Measurements from ENCODE around the gene ALOX15B. TPM values are rescaled to one million over a fixed set of nuclear protein-coding genes. Genes with fewer than 3 reads are reported as not detected.

ALOX15B gene
- 0.07 and 1.2 TPM in 2 replicates for total RNA-seq

GRCh38 chr17:8038954-8039610, at the start of gene ALOX15B:
TSS of gene ALOX15B (plus strand) at chr17:8039059. CDS start at chr17:8039156, 97 bp downstream.

GRCh38 chr17:8001976-8002720, 36.7 kb upstream of the ALOX15B start, which contains the start of gene GUCY2D:
TSS of gene GUCY2D (plus strand) at chr17:8002615. CDS start at chr17:8003048, 433 bp downstream.

GRCh38 chr17:8087075-8087951, 48.5 kb downstream of the ALOX15B start, which contains the start of gene ALOX12B:
TSS of gene ALOX12B (minus strand) at chr17:8087716. CDS start at chr17:8087442, 274 bp downstream.

Other genes with a start within 250 kb of the ALOX15B start
- 9.3 and 19.7 TPM in 2 replicates for gene KDM6B, start 204.8 kb upstream of the ALOX15B start, total RNA-seq
- gene TMEM88, start 184.0 kb upstream of the ALOX15B start, total RNA-seq: 0.13 and 0.20 TPM in 2 replicates
- gene NAA38, start 181.5 kb upstream of the ALOX15B start, total RNA-seq: 28.9 and 30.6 TPM in 2 replicates
- gene CYB5D1, start 181.1 kb upstream of the ALOX15B start, total RNA-seq: 11.5 and 14.7 TPM in 2 replicates
- gene CHD3, start 150.3 kb upstream of the ALOX15B start, total RNA-seq: 152 and 164 TPM in 2 replicates
- gene RNF227, start 122.8 kb upstream of the ALOX15B start, total RNA-seq: 4.0 and 6.9 TPM in 2 replicates
- gene KCNAB3, start 109.2 kb upstream of the ALOX15B start, total RNA-seq: 0.23 and 0.33 TPM in 2 replicates
- 79.2 and 80.7 TPM in 2 replicates for gene TRAPPC1, start 107.1 kb upstream of the ALOX15B start, total RNA-seq
- gene CNTROB, start 106.9 kb upstream of the ALOX15B start, total RNA-seq: 16.8 and 18.3 TPM in 2 replicates
- gene GUCY2D, start 36.4 kb upstream of the ALOX15B start, total RNA-seq: not detected in 2 replicates
- gene ALOX12B, start 48.7 kb downstream of the ALOX15B start, total RNA-seq: not detected in 2 replicates
- not detected in 2 replicates for gene ALOXE3, start 79.5 kb downstream of the ALOX15B start, total RNA-seq
- gene HES7, start 85.0 kb downstream of the ALOX15B start, total RNA-seq: 0.13 TPM in 1 of 2 replicates, not detected in the other
- 8.3 and 16.0 TPM in 2 replicates for gene PER1, start 113.3 kb downstream of the ALOX15B start, total RNA-seq
- 11.6 and 12.8 TPM in 2 replicates for gene VAMP2, start 123.9 kb downstream of the ALOX15B start, total RNA-seq
- gene TMEM107, start 137.3 kb downstream of the ALOX15B start, total RNA-seq: 27.2 and 30.0 TPM in 2 replicates
- gene BORCS6, start 151.1 kb downstream of the ALOX15B start, total RNA-seq: 5.7 and 7.7 TPM in 2 replicates
- gene AURKB, start 171.5 kb downstream of the ALOX15B start, total RNA-seq: 2.8 and 5.5 TPM in 2 replicates
- gene CTC1, start 209.0 kb downstream of the ALOX15B start, total RNA-seq: 6.8 and 7.9 TPM in 2 replicates
- 14.1 and 27.2 TPM in 2 replicates for gene PFAS, start 210.2 kb downstream of the ALOX15B start, total RNA-seq
- gene RANGRF, start 249.6 kb downstream of the ALOX15B start, total RNA-seq: 7.9 and 9.4 TPM in 2 replicates

Measured in smooth muscle cell of the pulmonary artery (primary cell).